Glutamatergic neuron (in vitro differentiated cells): ENCODE results near the gene MEIS1. TPM values are rescaled to one million over a fixed set of nuclear protein-coding genes. Genes with fewer than 3 reads are reported as not detected.

Source experiments
- DNase-seq: peaks from one replicate; pipeline ENCODE4 v3.0.0; 2022
- H3K27ac Mint-ChIP-seq: one replicate; pipeline ENCODE4 v1.8.0; 2020; ENCODE audit warnings: mild to moderate bottlenecking, mixed read lengths, inconsistent platforms; ENCODE audit not compliant: unreplicated experiment
- H3K27me3 Mint-ChIP-seq: one replicate; pipeline ENCODE4 v1.8.0; 2020; ENCODE audit warnings: mild to moderate bottlenecking, moderate library complexity, mixed read lengths, inconsistent platforms; ENCODE audit not compliant: unreplicated experiment
- H3K36me3 Mint-ChIP-seq: one replicate; pipeline ENCODE4 v1.8.0; 2020; ENCODE audit warnings: mild to moderate bottlenecking, mixed read lengths, inconsistent platforms; ENCODE audit not compliant: unreplicated experiment
- H3K4me1 Mint-ChIP-seq: one replicate; pipeline ENCODE4 v1.8.0; 2020; ENCODE audit warnings: mild to moderate bottlenecking, low read depth, mixed read lengths, inconsistent platforms; ENCODE audit not compliant: unreplicated experiment
- H3K4me3 Mint-ChIP-seq: one replicate; pipeline ENCODE4 v1.8.0; 2020; ENCODE audit warnings: mild to moderate bottlenecking, mixed read lengths, inconsistent platforms; ENCODE audit not compliant: unreplicated experiment
- H3K9me3 Mint-ChIP-seq: one replicate; pipeline ENCODE4 v1.8.0; 2020; ENCODE audit warnings: mild to moderate bottlenecking, moderate library complexity, mixed read lengths, inconsistent platforms; ENCODE audit not compliant: unreplicated experiment
- total RNA-seq: library from RNA; stranded (reverse); fragmentation: NEBNext Ultra II Directional; extraction: Animal tissue kit (Norgen Biotek cat#: 25700); gene quantifications from one replicate; pipeline ENCODE4 v1.2.1, GENCODE V29; 2021; ENCODE audit not compliant: unreplicated experiment
- TF ChIP-seq, protein P1 (sequence below): fragments of 200-600 bp; sonication (generic); IDR thresholded peaks from one replicate; pipeline ENCODE4 v1.5.0; 2021; ENCODE audit not compliant: partially characterized antibody, unreplicated experiment

Gene MEIS1
- total RNA-seq, 1 donor from 2014 or later = 4.8 TPM

DNA sequence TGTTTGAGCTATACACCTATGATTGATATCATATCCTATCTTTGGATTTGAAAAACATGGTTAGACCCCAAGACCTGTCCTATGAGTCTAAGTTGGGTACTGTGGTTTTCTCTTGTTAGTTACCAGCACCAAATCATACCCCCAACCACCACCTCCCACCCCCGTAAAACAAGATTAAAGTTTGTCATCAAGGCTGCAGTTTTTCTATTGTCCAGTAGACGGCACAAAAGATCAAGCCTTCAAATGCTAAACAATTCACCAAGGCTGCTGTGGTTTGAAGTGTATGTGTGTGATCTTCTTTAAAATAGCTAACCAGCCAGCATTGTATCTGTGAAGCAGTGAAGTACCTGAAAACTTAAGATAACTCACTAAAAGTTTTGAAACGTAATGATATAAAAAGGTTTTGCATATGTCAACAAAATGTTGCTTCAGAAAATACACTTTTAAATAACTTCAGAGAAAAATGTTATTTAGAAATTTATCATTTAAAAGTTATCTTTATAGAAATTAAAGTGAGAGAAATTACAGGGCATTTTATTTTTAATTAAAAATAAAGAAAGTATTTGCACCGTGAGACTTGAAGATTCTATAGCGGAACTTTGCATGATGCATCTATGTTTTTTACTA lies 5.8 kb upstream of the MEIS1 start:
- Mint-ChIP-seq H3K4me3 (no peak overlapping the region), H3K4me1 (peaks cover 9% of the 10 kb centered on the region), H3K36me3 (no peaks in the 10 kb centered on the region), H3K9me3 (peaks cover 12% of the 10 kb centered on the region), H3K27ac (no peak overlapping the region), H3K27me3 (peaks cover 31% of the 10 kb centered on the region)
- TF ChIP-seq, protein P1, sequence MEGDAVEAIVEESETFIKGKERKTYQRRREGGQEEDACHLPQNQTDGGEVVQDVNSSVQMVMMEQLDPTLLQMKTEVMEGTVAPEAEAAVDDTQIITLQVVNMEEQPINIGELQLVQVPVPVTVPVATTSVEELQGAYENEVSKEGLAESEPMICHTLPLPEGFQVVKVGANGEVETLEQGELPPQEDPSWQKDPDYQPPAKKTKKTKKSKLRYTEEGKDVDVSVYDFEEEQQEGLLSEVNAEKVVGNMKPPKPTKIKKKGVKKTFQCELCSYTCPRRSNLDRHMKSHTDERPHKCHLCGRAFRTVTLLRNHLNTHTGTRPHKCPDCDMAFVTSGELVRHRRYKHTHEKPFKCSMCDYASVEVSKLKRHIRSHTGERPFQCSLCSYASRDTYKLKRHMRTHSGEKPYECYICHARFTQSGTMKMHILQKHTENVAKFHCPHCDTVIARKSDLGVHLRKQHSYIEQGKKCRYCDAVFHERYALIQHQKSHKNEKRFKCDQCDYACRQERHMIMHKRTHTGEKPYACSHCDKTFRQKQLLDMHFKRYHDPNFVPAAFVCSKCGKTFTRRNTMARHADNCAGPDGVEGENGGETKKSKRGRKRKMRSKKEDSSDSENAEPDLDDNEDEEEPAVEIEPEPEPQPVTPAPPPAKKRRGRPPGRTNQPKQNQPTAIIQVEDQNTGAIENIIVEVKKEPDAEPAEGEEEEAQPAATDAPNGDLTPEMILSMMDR = peak; percentile 86
- no peak for DNase-seq

DNA sequence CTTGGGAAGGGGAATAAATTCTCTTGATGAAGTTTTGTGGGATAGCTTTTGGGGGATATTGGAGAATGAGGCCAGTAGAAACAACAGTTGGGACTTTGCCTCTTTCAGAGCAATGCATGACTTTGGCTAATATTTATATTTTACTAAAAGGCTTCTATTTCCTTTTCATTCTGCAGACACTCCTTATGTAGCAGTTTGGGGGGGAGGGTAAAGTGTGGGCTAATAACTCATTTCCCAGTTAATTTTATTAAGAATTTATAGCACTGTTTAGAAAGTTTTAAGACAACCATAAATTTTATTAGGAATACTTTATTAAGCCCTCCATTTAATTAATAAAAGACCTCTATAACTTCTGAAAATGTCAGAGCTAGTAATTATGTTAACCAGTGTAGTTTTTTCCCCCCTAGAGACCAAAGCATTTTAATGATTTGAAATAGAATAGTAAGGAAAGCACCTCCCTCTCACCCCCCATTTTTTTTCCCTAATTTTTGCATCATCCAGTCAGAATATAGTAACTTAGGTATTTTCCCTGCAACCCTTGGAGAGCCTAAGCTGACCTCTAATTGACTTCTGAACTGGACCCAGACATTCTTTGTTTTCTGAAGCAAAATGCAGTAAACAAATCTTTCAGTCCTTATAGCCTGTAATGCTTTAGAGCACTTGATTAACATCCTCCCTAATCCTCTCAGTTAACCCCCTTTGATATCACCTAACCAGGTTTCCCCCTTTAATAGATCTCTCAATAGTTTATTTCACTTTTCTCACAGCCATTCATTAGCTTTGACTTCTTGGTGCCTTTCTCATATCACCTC lies 5.0 kb upstream of the MEIS1 start:
- peaks cover 32% of the 10 kb centered on the region for H3K27me3 Mint-ChIP-seq
- H3K4me3 Mint-ChIP-seq = no peak overlapping the region
- TF ChIP-seq, protein P1 = no peak
- H3K27ac Mint-ChIP-seq = no peak overlapping the region
- DNase-seq = no peak
- H3K9me3 Mint-ChIP-seq = peaks cover 16% of the 10 kb centered on the region
- peaks cover 9% of the 10 kb centered on the region for H3K4me1 Mint-ChIP-seq
- no peaks in the 10 kb centered on the region for H3K36me3 Mint-ChIP-seq

DNA sequence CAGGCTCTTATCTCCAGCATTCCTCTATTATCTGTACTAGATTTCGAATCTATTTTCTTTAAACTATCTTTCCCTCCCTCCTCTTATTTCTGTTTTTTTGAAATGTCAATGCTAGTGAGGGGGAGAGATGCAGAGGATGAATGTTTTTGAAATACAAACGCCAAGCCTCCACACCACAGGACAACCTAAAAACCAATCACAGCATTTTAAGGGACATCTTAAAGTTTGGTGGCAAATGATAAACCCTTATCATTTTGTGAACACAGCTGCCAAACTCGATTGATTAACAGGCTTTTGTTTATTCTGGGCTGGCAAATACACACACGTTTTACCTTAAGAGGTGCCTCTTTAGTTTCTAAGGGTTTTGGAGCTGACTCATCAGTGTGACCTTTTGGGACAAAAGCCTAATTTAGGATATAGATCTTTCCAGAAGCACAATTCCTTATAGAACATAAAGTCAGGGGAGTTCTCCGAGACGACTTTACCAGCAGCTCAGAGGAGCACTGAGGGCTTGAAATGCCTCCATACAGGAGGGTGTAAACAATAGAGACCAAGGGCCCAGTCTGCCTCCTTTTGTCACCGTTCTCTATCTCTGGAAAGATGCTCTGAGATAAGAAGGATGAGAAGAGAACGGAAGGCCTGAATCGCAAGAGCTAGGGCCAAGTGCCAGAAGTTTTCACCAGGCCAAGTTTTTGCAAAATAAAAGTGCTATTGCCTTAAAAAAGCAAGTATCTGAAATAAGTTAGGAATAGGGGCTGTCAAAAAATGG lies 4.2 kb upstream of the MEIS1 start:
- Mint-ChIP-seq H3K4me3 (no peak overlapping the region), H3K4me1 (peaks cover 3% of the 10 kb centered on the region), H3K27ac (no peak overlapping the region), H3K36me3 (no peaks in the 10 kb centered on the region), H3K9me3 (peaks cover 24% of the 10 kb centered on the region), H3K27me3 (peaks cover 33% of the 10 kb centered on the region)
- no peak for DNase-seq
- TF ChIP-seq, protein P1 = no peak

DNA sequence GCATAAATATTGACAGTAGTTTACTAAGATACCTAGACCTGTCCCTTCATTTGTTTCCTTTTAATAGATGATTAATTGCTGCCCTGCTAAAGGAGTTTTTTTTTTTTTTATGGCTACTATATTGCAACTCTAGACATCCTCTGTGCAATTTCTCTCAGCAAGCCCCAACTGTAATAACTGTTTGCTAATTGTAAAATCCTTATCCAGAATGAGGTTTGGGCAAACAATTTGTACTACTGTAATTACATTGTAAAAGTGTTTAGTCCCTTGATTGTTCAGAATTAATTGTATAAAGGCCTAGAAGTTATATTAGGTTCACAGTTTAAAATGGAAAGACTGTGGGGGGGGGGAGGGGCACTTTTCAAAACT lies 3.7 kb upstream of the MEIS1 start:
- H3K9me3 Mint-ChIP-seq = peaks cover 25% of the 10 kb centered on the region
- no peak overlapping the region for H3K4me3 Mint-ChIP-seq
- no peaks in the 10 kb centered on the region for H3K36me3 Mint-ChIP-seq
- no peak for DNase-seq
- no peak overlapping the region for H3K27ac Mint-ChIP-seq
- peaks cover 3% of the 10 kb centered on the region for H3K4me1 Mint-ChIP-seq
- peaks cover 34% of the 10 kb centered on the region for H3K27me3 Mint-ChIP-seq
- TF ChIP-seq, protein P1 = no peak
